Urinary bladder (tissue), 4 donors: Measurements from ENCODE around the gene LYST. TPM values are rescaled to one million over a fixed set of nuclear protein-coding genes. Genes with fewer than 3 reads are reported as not detected.
"Not testable (repeated sequence)": the region's sequence is repeated elsewhere in the genome, so short reads cannot be mapped to it uniquely, and the experiment has no call there.

Source experiments
- DNase-seq: peaks from one replicate; pipeline ENCODE4 v3.0.0-alpha.2; 2015; ENCODE audit errors: extremely low spot score
- H3K27ac ChIP-seq: one replicate; pipeline ENCODE4 v1.5.1; 2013; ENCODE audit warnings: low read depth, mild to moderate bottlenecking, moderate library complexity
- H3K36me3 ChIP-seq: one replicate; pipeline ENCODE4 v1.6.1; 2013; ENCODE audit warnings: mild to moderate bottlenecking, moderate library complexity; ENCODE audit not compliant: insufficient read depth
- H3K4me1 ChIP-seq: one replicate; pipeline ENCODE4 v1.6.1; 2013; ENCODE audit warnings: mild to moderate bottlenecking, moderate library complexity; ENCODE audit not compliant: insufficient read depth
- H3K4me3 ChIP-seq: one replicate; pipeline ENCODE4 v1.5.1; 2013; ENCODE audit warnings: low read depth, low read length
- WGBS: extraction: QIAGEN DNeasy Blood & Tissue Kit; methylation state at CpG from one replicate; pipeline ENCODE4 v1.1.7; 2013; 5-methylcytosine and 5-hydroxymethylcytosine counted together
- polyA plus RNA-seq: library from polyadenylated mRNA; stranded (reverse); fragments of 200-250 nt; gene quantifications from one replicate; pipeline ENCODE4 v1.2.3, GENCODE V29; 2013
- total RNA-seq: library from RNA; depleted of rRNA; stranded (reverse); fragments of >200 nt; gene quantifications from one replicate; pipeline ENCODE4 v1.2.3, GENCODE V29; 2014
- donor health status: healthy with polysubstance abuse.
- donor health status: healthy.

The LYST gene
- total and polyA plus RNA-seq, 2 donors = 10.6 to 62.7 TPM

DNA sequence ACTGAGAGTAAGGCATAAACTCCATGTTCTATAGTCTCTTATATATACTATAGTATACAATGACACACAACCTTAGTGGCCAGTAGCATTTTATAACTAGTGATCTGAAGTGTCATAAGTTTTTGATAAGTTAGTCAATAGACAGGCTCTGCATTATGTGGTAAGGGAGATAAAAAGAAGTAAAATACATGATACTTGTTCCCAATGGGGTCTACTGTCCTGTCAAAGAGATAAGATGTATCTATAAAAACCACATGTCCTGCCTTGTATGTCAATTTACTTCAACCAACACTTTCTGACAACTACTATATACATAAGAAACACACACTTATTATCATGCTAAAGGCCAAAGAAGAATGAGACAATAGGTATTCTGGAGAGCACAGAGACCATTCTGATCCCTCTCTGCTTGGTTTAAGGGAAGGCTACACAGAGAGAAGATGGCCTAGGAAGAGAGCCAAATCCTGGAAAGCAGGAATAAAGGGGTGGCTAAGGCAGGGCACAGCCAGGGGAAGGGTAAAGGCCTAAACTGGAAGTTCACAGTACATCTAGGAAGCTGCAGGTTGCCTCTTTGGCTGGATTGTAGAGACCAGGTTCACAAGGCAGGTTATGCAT, 91.4 kb downstream of the LYST start:
- no peak for DNase-seq
- no peak overlapping the region for H3K4me3 ChIP-seq
- no peaks in the 10 kb centered on the region for H3K4me1 ChIP-seq
- no peak overlapping the region for H3K27ac ChIP-seq
- no peaks in the 10 kb centered on the region for H3K36me3 ChIP-seq

DNA sequence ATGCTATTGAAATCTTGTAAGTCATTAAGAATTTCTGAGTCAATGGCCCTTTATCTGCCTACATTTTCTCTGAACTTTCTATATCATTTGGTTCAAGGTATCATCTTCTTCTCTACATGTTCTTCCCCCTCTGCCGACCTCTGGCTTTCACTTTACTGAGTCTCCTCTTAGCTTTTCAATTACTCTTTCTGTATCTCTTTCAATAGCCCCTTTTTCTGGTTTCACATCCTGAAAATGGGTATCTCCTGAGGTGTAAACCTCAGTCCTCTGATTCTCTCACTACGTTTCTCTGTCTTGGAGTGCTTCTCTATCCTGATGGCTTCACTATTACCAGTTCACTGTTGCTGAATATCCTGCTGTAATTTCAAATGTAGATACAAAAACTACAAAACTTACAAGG, 98.9 kb downstream of the LYST start:
- Histone ChIP-seq H3K36me3 (peaks cover 3% of the 10 kb centered on the region), H3K27ac (no peak overlapping the region), H3K4me3 (no peak overlapping the region), H3K4me1 (no peaks in the 10 kb centered on the region)
- WGBS = 86% methylated on average over 2 of the region's 2 CpGs
- no peak for DNase-seq

DNA sequence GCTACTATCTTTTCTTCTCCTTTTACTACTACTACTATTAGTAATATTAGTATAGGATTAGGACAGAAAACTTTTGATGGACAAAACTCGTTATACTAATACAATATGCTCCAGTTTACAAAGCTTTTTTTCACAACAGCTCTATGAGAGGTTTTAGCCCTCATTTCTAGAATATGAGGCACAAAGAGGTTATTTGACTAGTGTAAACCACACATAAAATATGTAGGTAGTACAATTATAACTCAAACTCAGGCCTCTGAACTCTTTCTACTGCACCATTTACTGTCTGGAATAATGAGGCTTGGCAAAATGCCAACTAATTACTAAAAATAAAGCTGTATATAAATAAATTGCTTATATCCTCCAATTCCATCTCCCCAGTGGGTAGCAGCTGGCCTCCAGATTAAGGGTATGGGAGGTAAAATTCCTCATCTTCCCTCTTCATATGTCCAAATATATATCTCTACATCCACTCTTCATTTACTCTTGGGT, 99.9 kb downstream of the LYST start:
- DNase-seq = no peak
- Histone ChIP-seq H3K4me1 (no peaks in the 10 kb centered on the region), H3K27ac (no peak overlapping the region), H3K4me3 (no peak overlapping the region), H3K36me3 (peaks cover 3% of the 10 kb centered on the region)
- WGBS = 99% methylated on average over 1 of the region's 1 CpG

DNA sequence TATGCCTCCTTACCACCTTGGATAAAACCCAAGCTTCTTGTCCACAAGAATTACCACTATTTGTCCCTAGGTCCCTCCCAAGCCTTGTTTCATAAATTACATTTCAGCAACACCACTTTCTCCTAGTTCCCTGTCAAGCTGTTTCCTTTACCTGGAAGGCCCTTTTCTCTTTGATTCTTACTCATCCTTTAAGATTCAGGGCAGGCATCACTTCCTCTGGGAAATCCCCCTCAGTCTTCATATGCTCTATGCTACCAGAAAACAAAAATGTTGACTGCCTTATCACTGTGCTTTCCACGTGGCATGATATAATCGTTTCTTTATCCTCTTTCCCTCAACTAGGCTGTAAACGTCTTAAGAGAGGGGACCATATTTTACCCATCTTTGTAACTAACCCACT, 102.7 kb downstream of the LYST start:
- no peaks in the 10 kb centered on the region for H3K4me1 ChIP-seq
- 61% methylated on average over 3 of the region's 3 CpGs for WGBS
- no peak overlapping the region for H3K27ac ChIP-seq
- H3K4me3 ChIP-seq = no peak overlapping the region
- no peak for DNase-seq
- peaks cover 7% of the 10 kb centered on the region for H3K36me3 ChIP-seq

DNA sequence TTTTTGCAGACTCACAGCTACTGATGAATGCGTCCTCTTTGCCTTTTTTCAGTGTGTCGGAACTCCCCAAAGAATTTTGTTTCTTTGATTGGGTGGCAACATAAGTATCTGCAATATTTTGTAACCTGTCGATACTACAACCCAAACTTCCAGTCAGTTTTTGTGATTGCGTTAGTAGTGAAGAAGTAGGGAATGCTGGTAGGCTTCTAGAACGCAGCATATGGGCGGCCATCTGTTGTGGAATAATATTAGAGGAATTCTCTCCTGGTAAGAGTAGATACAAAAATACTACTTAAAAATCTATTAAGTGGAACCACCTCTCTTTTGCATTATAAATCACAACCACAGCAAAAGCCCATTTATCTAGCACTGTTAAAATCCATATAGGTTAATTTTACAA, 107.4 kb downstream of the LYST start:
- DNase-seq = no peak
- peaks cover 8% of the 10 kb centered on the region for H3K36me3 ChIP-seq
- H3K4me3 ChIP-seq = no peak overlapping the region
- H3K4me1 ChIP-seq = no peaks in the 10 kb centered on the region
- no peak overlapping the region for H3K27ac ChIP-seq
- WGBS = 97% methylated on average over 6 of the region's 6 CpGs

DNA sequence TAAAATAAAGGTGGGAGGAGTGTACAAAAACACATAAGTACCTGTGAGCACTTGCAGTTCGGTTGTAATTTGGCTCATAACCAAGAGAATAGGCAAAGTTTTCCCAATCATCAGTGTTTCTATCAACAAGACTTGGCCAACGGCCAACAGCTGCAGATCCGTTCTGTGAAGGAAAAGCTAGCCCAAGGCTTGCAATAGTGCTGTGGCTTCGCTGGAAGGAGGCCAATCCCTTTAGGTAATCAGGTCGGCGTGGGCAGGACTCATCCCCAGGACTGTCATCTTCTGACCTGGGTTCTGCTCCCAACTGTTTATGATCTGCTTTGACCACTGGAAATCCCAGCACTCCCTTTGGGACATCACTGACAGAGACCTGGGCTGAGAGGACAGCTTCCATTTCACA, 107.8 kb downstream of the LYST start:
- WGBS = 68% methylated on average over 6 of the region's 6 CpGs
- no peaks in the 10 kb centered on the region for H3K4me1 ChIP-seq
- no peak overlapping the region for H3K27ac ChIP-seq
- H3K4me3 ChIP-seq = no peak overlapping the region
- H3K36me3 ChIP-seq = peaks cover 8% of the 10 kb centered on the region
- no peak for DNase-seq

DNA sequence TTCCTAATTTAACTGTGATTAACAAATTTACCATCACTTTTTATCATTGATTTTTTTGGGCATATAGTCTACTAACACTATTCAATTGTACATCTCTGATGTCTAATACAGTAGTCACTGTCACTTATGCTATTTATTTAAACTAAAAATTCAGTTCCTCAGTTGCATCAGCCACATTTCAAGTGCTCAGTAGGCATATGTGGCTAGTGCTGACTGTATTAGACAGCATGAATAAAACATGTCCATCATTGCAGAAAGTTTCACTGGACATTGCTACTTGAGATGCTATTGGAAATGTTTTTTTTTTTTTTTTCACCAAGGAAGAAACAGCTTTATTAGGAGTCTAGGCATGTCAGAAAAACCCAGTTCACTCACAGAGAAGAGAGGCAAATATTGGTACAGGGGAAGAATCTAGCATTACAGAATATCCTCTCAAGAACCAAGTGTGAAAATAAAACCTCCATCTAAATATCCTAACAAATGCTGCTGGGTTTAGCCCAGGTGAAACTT, 109.1 kb downstream of the LYST start:
- Histone ChIP-seq H3K27ac (no peak overlapping the region), H3K4me1 (no peaks in the 10 kb centered on the region), H3K4me3 (no peak overlapping the region), H3K36me3 (peaks cover 9% of the 10 kb centered on the region)
- DNase-seq = no peak

DNA sequence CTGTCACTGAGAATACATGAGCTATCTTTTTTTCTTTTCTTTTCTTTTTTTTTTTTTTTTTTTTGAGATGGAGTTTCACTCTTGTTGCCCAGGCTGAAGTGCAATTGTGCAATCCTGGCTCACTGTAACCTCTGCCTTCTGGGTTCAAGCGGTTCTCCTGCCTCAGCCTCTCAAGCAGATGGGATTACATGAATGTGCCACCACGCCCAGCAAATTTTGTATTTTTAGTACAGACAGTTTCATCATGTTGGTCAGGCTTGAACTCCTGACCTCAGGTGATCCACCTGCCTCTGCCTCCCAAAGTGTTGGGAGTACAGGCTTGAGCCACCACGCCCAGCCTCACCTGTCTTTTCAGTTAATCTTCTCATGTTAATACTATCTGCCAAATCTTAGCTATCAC, 112.5 kb downstream of the LYST start:
- WGBS = 94% methylated on average over 3 of the region's 3 CpGs
- H3K36me3 ChIP-seq, H3K4me3 ChIP-seq, H3K4me1 ChIP-seq, DNase-seq, H3K27ac ChIP-seq: not testable (repeated sequence)

DNA sequence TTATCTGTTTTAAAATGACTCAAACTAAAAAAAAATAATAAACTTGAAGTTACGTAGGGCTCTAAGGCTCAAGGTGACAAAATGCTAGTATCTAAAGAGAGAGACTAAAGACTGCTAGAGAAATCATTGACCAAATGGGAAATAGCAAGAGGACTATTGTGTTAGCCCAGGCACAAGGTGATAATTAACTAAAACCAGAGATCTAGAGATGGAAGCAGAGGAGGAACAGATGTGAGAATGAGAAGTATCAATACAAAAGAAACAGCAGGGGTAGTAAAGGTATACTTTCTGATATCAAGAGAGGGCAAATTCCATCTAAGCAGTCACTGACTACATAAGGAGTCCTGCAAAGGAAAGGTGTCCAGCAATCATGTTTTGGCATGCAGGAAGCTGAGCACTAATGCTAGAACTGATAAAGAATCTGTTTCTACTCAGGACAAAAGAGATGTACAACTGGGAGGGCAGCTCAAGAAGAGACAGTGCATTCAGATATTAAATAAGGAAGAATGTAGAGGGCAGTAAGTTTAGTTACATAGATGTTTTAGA, 116.9 kb downstream of the LYST start:
- no peak for DNase-seq
- H3K27ac ChIP-seq = no peak overlapping the region
- H3K4me3 ChIP-seq = no peak overlapping the region
- 93% methylated on average over 1 of the region's 1 CpG for WGBS
- peaks cover 9% of the 10 kb centered on the region for H3K36me3 ChIP-seq
- H3K4me1 ChIP-seq = no peaks in the 10 kb centered on the region

DNA sequence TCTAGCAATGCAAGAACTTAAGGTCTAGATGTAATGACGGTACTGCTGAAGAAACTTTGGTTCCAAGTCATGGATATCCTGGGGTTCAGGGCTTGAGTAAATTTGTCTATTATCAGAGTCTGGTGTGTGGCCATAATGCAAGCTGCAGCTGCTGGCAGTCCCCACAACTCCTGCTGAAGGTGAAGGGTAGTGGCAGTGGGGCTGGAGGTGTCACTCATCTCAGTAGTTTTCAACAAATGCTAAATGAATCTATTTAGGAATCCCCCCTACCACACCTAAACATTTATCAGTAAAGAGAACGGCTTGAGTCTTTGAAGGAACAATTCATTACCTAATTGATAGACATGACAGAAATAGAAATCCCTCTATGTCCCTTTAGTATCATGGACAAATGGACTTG, 118.0 kb downstream of the LYST start:
- no peak overlapping the region for H3K4me3 ChIP-seq
- WGBS = 92% methylated on average over 2 of the region's 2 CpGs
- peaks cover 6% of the 10 kb centered on the region for H3K36me3 ChIP-seq
- H3K4me1 ChIP-seq = no peaks in the 10 kb centered on the region
- DNase-seq = no peak
- H3K27ac ChIP-seq = no peak overlapping the region

DNA sequence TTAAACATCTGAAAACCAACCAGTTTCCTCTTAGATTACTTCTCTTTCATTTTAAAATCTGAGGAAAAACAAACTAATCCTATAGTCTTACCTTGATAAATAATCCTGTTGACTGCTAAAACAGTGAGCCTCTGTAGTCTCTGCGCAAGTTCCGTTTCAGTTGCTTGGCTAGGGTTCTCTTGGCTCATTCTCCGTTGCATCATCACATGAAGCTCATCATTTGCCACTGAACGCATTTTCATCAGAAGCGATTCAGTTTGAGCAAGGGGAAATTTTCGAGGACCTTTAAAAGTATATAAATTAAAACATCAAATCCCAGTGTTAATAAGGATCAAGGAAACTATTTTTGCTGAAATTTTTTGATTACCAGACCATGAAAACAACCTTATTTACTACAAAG, 120.5 kb downstream of the LYST start:
- H3K4me1 ChIP-seq = no peaks in the 10 kb centered on the region
- WGBS = 92% methylated on average over 6 of the region's 6 CpGs
- H3K27ac ChIP-seq = no peak overlapping the region
- H3K36me3 ChIP-seq = peaks cover 5% of the 10 kb centered on the region
- no peak overlapping the region for H3K4me3 ChIP-seq
- no peak for DNase-seq

DNA sequence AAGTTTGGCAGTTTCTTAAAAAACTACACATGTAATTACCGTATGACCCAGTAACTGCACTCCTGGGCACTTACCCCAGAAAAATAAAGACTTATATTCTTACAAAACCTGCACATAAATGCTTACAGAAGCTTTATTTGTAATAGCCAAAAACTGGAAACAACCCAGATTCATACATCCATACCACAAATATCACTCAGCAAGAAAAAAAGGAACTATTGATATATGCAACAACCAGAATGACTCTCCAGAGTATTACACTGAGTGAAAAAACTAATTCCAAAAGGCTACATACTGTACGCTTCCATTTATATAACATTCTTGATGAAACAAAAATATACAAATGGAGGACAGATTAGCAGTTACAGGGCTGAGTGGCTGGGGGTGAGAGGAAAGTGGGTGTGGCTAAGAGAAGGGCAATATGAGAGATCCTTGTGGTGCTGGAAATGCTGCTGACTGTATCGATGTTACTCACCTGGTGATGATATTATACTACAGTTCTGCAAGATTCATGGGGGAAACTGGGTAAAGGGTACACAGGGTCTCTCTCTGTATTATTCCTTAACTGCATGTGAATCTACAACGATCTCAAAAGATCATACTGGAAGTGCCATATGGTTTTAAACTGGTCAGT, 121.1 kb downstream of the LYST start:
- no peak for DNase-seq
- WGBS = 83% methylated on average over 4 of the region's 4 CpGs

DNA sequence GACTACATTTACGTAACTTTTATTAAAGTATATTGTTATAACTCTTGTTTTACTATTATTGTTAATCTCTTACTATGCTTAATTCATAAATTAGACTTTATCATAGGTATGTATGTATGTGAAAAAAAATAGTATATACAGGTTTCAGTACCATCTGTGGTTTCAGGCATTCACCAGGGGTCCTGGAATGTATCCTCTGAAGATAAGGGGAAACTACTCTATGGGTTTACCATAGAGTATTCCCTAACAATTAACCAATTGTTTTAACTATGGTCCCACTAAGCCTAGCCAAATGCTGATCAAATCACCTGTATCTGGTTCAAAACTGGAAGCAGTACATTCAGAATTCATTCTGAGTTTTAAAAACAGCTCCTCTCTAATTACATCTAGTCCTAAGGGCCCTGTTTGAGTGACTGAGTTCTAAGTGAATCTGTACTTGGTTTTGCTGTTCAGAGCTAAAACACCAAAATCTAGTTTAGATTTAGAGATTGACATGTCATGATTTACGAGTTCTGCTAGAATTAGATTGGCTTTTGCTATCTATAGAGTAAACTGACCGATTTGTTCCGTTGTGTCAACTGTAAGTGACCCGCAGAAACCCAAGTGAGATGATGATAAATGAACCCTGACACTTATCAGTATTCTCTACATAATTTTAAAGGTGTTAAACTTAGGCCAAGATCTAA, 123.6 kb downstream of the LYST start:
- DNase-seq = no peak
- 89% methylated on average over 5 of the region's 5 CpGs for WGBS
- no peaks in the 10 kb centered on the region for H3K4me1 ChIP-seq
- no peaks in the 10 kb centered on the region for H3K36me3 ChIP-seq
- no peak overlapping the region for H3K4me3 ChIP-seq
- H3K27ac ChIP-seq = no peak overlapping the region

More for the DNA sequence above, 121.1 kb downstream of the LYST start:
- H3K4me3 ChIP-seq = no peak overlapping the region
- peaks cover 5% of the 10 kb centered on the region for H3K36me3 ChIP-seq
- H3K4me1 ChIP-seq = no peaks in the 10 kb centered on the region
- H3K27ac ChIP-seq = no peak overlapping the region

DNA sequence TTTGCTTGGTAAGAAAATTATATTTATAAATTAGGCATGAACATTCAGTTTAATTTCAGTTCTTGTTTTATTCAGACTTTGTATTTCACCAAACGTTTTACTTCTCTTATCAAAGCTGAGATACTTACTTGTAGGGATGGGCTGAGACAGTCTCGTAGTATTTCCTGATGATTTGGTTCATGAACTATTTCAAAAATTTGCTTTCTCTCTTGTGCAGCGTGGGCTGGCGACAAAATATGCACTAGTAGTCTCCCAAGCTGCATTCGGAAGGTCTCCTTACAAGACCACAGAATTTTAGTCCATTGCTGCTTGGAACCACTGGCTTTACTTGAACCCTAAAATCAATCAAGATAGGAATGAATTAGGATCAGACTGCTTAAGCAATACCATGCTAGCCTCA, 125.4 kb downstream of the LYST start:
- no peaks in the 10 kb centered on the region for H3K36me3 ChIP-seq

More for the DNA sequence above, 125.4 kb downstream of the LYST start:
- H3K27ac ChIP-seq = no peak overlapping the region
- 53% methylated on average over 5 of the region's 5 CpGs for WGBS
- no peak for DNase-seq
- H3K4me3 ChIP-seq = no peak overlapping the region
- H3K4me1 ChIP-seq = no peaks in the 10 kb centered on the region
